WI38 (cell line): ENCODE measurements around the gene BPIFB6.

Experiments
- H3K4me3 ChIP-seq: 2 replicates; pipeline ENCODE4 v1.5.1; 2011; ENCODE audit warnings: low read depth, mild to moderate bottlenecking, control low read depth, low read length
- TF ChIP-seq, protein P1 (sequence below): IDR thresholded peaks from 2 replicates; pipeline ENCODE4 v1.5.1; 2012; ENCODE audit warnings: low read depth, mild to moderate bottlenecking, control low read depth, low read length

The BPIFB6 gene, protein sequence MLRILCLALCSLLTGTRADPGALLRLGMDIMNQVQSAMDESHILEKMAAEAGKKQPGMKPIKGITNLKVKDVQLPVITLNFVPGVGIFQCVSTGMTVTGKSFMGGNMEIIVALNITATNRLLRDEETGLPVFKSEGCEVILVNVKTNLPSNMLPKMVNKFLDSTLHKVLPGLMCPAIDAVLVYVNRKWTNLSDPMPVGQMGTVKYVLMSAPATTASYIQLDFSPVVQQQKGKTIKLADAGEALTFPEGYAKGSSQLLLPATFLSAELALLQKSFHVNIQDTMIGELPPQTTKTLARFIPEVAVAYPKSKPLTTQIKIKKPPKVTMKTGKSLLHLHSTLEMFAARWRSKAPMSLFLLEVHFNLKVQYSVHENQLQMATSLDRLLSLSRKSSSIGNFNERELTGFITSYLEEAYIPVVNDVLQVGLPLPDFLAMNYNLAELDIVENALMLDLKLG

DNA sequence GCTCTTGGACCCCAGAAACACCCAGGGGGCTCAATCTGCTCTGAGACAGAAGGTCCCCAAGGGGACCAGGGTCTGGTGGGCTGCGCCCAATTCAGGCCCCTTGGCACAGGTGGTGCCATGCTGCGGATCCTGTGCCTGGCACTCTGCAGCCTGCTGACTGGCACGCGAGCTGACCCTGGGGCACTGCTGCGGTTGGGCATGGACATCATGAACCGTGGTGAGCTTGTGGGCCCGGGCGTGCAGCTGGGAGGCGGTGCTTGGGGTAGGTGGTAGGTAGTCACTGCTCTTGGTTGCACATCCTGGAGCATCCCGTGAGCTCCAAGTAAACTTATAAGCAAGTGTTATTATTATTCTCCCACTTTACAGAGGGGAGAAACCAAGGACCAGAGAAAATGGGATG is at the start of gene BPIFB6:
Gene BPIFB6 (plus strand): TSS at position 118 of the 400 bp plus-strand sequence. CDS start 0 bp downstream, at position 118.
- TF ChIP-seq, protein P1, sequence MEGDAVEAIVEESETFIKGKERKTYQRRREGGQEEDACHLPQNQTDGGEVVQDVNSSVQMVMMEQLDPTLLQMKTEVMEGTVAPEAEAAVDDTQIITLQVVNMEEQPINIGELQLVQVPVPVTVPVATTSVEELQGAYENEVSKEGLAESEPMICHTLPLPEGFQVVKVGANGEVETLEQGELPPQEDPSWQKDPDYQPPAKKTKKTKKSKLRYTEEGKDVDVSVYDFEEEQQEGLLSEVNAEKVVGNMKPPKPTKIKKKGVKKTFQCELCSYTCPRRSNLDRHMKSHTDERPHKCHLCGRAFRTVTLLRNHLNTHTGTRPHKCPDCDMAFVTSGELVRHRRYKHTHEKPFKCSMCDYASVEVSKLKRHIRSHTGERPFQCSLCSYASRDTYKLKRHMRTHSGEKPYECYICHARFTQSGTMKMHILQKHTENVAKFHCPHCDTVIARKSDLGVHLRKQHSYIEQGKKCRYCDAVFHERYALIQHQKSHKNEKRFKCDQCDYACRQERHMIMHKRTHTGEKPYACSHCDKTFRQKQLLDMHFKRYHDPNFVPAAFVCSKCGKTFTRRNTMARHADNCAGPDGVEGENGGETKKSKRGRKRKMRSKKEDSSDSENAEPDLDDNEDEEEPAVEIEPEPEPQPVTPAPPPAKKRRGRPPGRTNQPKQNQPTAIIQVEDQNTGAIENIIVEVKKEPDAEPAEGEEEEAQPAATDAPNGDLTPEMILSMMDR: no peak
- no peak within 1 kb of the TSS for H3K4me3 ChIP-seq

DNA sequence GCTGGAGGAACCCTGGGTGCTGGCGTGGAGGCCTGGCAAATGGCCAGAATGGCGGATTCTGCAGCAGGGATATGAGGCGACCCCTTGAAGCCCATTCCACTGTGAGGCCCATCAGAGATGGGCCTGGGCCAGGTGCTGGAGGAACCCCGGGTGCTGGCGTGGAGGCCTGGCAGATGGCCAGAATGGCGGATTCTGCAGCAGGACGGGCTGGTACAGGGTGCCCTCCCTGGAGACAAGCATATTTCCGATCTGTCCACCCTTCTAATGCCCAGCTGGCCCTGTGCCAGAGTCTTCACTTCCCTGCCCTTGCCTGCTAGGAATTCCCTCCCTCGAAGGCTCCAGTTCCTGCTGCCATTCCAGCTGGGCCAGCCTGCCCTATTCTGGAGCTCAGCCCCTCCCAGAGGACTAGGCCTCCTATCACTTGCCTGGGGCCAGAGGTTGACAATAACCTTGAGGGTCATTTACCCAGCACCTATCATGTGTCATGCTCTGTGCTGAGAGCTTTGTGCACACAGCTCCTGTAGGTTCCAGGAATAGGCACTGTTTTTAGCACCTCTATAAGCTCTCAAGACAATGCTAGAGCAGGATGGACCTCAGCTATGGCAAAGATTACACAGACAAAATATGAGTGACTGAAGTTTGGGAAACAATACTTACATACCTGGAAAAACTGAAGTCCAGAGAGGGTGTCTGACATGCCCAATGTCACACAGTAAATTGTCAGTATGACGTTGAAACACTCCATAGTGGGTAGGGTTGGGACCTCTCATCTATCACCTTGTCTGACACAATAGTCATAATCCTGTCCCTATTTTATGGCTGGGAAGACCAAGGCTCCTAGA is 48.6 kb upstream of the BPIFB6 start:
- H3K4me3 ChIP-seq: no peak overlapping the region
- TF ChIP-seq, protein P1: no peak

DNA sequence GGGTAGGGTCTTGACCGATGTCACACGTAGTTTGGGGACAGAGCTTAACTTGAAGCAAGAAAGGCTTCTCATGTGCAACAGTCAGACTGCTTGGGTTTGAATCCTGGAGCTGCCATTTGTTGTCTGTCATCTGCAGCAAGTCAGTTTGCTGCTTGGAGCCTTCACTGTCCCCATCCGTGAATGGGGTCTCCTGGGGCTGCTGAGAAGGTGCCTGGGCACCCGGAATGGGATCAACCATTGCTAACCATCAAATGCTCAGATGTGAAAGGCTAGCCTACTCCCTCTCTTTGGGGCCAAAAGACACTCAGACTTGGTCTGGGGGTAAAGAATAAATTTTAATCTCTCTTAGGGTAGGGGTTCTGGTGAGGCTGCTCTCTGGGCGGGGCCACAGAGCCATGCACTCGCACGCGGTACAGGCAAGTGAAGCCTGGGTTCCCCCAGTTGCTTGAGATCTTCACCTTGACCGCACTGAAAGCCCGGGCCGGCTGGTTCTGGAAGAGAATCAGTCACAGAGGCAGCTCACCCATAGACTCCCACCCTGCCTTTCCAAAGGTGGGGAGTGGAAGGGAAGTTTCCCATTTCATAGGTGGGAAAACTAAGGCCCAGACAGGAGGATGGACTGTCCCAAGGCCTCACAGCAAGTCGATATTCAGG is 47.9 kb upstream of the BPIFB6 start:
- no peak overlapping the region for H3K4me3 ChIP-seq
- TF ChIP-seq, protein P1: no peak

DNA sequence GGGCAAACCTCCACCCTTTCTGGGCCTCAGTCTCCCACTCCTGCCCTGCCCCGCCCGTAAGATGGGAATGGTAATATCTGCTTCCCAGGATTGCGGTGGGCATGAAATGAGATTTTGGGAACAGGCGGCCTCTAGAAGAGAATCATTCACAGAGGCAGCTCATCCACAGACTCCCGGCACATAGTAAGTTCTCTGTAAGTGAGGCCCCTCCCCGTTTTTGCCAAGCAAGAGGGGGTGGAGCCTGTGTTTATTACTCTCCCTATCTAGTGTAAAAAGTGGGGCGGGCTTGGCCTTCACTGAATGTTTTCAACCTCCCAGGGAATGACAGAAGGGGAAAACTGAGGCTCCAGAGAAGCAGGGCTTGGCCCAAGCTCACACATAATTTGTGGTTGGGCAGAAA is 47.3 kb upstream of the BPIFB6 start:
- no peak overlapping the region for H3K4me3 ChIP-seq
- TF ChIP-seq, protein P1: no peak

DNA sequence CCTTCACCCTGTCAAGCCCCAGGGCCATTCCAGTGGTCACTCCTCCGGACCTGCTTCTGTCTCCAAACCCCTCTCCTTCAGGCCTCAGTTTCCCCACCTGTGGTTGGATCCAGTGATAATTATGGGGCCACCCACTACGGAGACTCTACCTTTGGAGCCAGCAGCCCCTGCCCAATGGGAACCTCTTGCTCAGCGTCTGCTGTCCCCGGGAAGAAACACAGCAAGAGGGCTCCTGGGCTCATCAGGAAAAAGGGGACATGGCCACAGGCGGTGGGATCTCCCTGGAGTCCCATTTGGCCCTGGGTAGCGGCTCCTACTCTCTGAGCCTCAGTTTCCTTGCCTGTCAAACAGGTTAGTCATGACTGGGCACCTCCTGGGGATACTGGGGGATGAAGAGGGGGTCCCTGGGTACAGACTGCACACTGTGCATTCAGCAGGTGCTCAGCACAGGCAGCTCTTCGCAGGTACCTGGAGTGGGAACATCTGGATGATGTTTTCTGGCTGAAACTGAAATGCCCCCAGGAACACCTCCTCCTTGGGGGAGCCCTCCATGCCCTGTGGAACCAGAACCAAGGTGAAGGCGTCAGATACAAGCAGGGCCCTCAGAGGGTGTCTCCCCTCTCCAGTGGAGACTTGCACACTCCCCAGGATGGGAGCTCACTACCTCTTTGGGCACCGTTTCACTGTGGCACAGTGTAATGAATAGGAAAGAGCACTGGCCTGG is 46.7 kb upstream of the BPIFB6 start:
- TF ChIP-seq, protein P1: no peak
- H3K4me3 ChIP-seq: no peak overlapping the region

DNA sequence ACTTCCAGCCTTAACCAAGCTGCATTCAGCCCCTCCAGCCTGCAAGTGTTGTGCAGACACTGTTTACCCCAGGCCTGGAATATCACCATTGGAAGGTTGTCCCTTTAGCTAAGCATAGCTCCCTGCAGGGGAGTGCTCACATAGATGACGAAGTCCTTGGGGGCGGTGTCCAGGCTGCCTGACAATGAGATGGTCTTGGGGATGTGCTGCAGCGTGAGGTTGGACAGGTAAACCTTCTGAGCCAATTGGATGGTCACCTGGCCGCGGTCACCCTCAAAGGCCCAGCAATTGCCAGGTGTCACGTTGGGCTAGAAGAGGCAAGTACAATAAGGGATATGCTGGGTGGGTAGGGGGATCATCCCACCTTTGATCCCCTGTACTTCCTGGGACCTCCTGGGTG is 45.9 kb upstream of the BPIFB6 start:
- TF ChIP-seq, protein P1: no peak
- no peak overlapping the region for H3K4me3 ChIP-seq
